ENCODE measurements around the gene MLH1. TPM values are rescaled to one million over a fixed set of nuclear protein-coding genes. Genes with fewer than 3 reads are reported as not detected.
A peak's percentile ranks its signal among the peaks of the same experiment; 100 is the strongest.

The MLH1 gene
- total and polyA plus RNA-seq, 2 donors, result 21.9 to 59.2 TPM

GRCh38 chr3:36965440-36965839 is 27.9 kb upstream of the MLH1 start:
- no peak for DNase-seq (ENCODE audit: low read depth in 6 of 9, low spot score in 9 of 9)
- H3K9me3 ChIP-seq (ENCODE audit: control insufficient read depth in 2 of 2, insufficient read depth in 1 of 2, low read length in 1 of 2), result no peaks in the 10 kb centered on the region
- WGBS, result 95% methylated on average over 3 of the region's 3 CpGs
- no peak overlapping the region for H3K4me3 ChIP-seq (ENCODE audit: low read length in 2 of 2)
- no peaks in the 10 kb centered on the region for H3K27me3 ChIP-seq (ENCODE audit: control insufficient read depth in 2 of 2, insufficient read depth in 1 of 2, low read length in 1 of 2)
- peaks cover 0 to 3% of the 10 kb centered on the region in 2 donors for H3K36me3 ChIP-seq (ENCODE audit: control insufficient read depth in 2 of 2, insufficient read depth in 2 of 2, low read length in 1 of 2)
- H3K27ac ChIP-seq (ENCODE audit: low read depth in 1 of 2, low read length in 1 of 2), result no peak overlapping the region
- peaks cover 7 to 12% of the 10 kb centered on the region in 2 donors for H3K4me1 ChIP-seq (ENCODE audit: control insufficient read depth in 2 of 2, insufficient read depth in 2 of 2, low read length in 2 of 2)

- Histone ChIP-seq H3K4me3 (ENCODE audit: low read length in 2 of 2) (no peak overlapping the region), H3K27ac (ENCODE audit: low read depth in 1 of 2, low read length in 1 of 2) (peak overlapping the region in 1 of 2 donors; percentile 34), H3K4me1 (ENCODE audit: control insufficient read depth in 2 of 2, insufficient read depth in 2 of 2, low read length in 2 of 2) (peaks cover 7 to 14% of the 10 kb centered on the region in 2 donors), H3K27me3 (ENCODE audit: control insufficient read depth in 2 of 2, insufficient read depth in 1 of 2, low read length in 1 of 2) (no peaks in the 10 kb centered on the region), H3K36me3 (ENCODE audit: control insufficient read depth in 2 of 2, insufficient read depth in 2 of 2, low read length in 1 of 2) (peaks cover 0 to 3% of the 10 kb centered on the region in 2 donors), H3K9me3 (ENCODE audit: control insufficient read depth in 2 of 2, insufficient read depth in 1 of 2, low read length in 1 of 2) (no peaks in the 10 kb centered on the region)
- no peak for DNase-seq (ENCODE audit: low read depth in 6 of 9, low spot score in 9 of 9)
- WGBS, result 95% methylated on average over 4 of the region's 4 CpGs
Measured at GRCh38 chr3:36969085-36969484, 24.2 kb upstream of the MLH1 start.

- peaks cover 7 to 14% of the 10 kb centered on the region in 2 donors for H3K4me1 ChIP-seq (ENCODE audit: control insufficient read depth in 2 of 2, insufficient read depth in 2 of 2, low read length in 2 of 2)
- WGBS, result 13% methylated on average over 4 of the region's 4 CpGs
- peaks cover 0 to 3% of the 10 kb centered on the region in 2 donors for H3K36me3 ChIP-seq (ENCODE audit: control insufficient read depth in 2 of 2, insufficient read depth in 2 of 2, low read length in 1 of 2)
- no peaks in the 10 kb centered on the region for H3K27me3 ChIP-seq (ENCODE audit: control insufficient read depth in 2 of 2, insufficient read depth in 1 of 2, low read length in 1 of 2)
- H3K9me3 ChIP-seq (ENCODE audit: control insufficient read depth in 2 of 2, insufficient read depth in 1 of 2, low read length in 1 of 2), result no peaks in the 10 kb centered on the region
- DNase-seq (ENCODE audit: low read depth in 6 of 9, low spot score in 9 of 9), result peak in 6 of 9 donors; percentile 39 to 77 (median 48)
- H3K4me3 ChIP-seq (ENCODE audit: low read length in 2 of 2), result no peak overlapping the region
- peak overlapping the region; percentile 60 to 73 for H3K27ac ChIP-seq (ENCODE audit: low read depth in 1 of 2, low read length in 1 of 2)
Measured at GRCh38 chr3:36969540-36970432, 23.5 kb upstream of the MLH1 start.

DNA sequence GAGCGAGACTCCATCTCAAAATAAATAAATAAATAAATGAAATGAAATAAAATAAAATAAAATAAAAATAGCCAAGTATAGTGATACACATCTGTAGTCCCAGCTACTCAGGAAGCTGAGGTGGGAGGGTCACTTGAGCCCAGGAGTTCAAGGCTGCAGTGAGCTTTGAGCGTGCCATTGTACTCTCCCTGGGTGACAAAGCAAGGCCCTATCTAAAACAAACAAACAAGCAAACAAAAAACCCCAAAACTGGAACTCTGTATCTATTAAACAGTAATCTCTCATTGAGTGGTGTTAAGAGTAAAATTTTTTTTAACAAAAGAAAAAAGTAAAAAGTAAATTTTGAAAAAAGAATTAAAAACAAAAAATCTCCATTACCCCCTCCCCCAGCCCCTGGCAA is 21.2 kb upstream of the MLH1 start:
- 98% methylated on average over 2 of the region's 2 CpGs for WGBS
- Histone ChIP-seq H3K27ac (ENCODE audit: low read depth in 1 of 2, low read length in 1 of 2) (no peak overlapping the region), H3K9me3 (ENCODE audit: control insufficient read depth in 2 of 2, insufficient read depth in 1 of 2, low read length in 1 of 2) (no peaks in the 10 kb centered on the region), H3K4me1 (ENCODE audit: control insufficient read depth in 2 of 2, insufficient read depth in 2 of 2, low read length in 2 of 2) (peaks cover 7 to 14% of the 10 kb centered on the region in 2 donors), H3K27me3 (ENCODE audit: control insufficient read depth in 2 of 2, insufficient read depth in 1 of 2, low read length in 1 of 2) (no peaks in the 10 kb centered on the region), H3K36me3 (ENCODE audit: control insufficient read depth in 2 of 2, insufficient read depth in 2 of 2, low read length in 1 of 2) (peaks cover 0 to 8% of the 10 kb centered on the region in 2 donors), H3K4me3 (ENCODE audit: low read length in 2 of 2) (no peak overlapping the region)
- DNase-seq (ENCODE audit: low read depth in 6 of 9, low spot score in 9 of 9), result no peak

GRCh38 chr3:36973139-36973538 is 20.2 kb upstream of the MLH1 start:
- 100% methylated on average over 1 of the region's 1 CpG for WGBS
- no peak for DNase-seq (ENCODE audit: low read depth in 6 of 9, low spot score in 9 of 9)
- Histone ChIP-seq H3K4me3 (ENCODE audit: low read length in 2 of 2) (no peak overlapping the region), H3K36me3 (ENCODE audit: control insufficient read depth in 2 of 2, insufficient read depth in 2 of 2, low read length in 1 of 2) (peaks cover 0 to 8% of the 10 kb centered on the region in 2 donors), H3K4me1 (ENCODE audit: control insufficient read depth in 2 of 2, insufficient read depth in 2 of 2, low read length in 2 of 2) (peaks cover 7 to 14% of the 10 kb centered on the region in 2 donors), H3K27me3 (ENCODE audit: control insufficient read depth in 2 of 2, insufficient read depth in 1 of 2, low read length in 1 of 2) (no peaks in the 10 kb centered on the region), H3K27ac (ENCODE audit: low read depth in 1 of 2, low read length in 1 of 2) (no peak overlapping the region), H3K9me3 (ENCODE audit: control insufficient read depth in 2 of 2, insufficient read depth in 1 of 2, low read length in 1 of 2) (peaks cover 0 to 2% of the 10 kb centered on the region in 2 donors)

- WGBS, result 98% methylated on average over 4 of the region's 4 CpGs
- no peak for DNase-seq (ENCODE audit: low read depth in 6 of 9, low spot score in 9 of 9)
- Histone ChIP-seq H3K36me3 (ENCODE audit: control insufficient read depth in 2 of 2, insufficient read depth in 2 of 2, low read length in 1 of 2) (peaks cover 36 to 51% of the 10 kb centered on the region in 2 donors), H3K27me3 (ENCODE audit: control insufficient read depth in 2 of 2, insufficient read depth in 1 of 2, low read length in 1 of 2) (no peaks in the 10 kb centered on the region), H3K27ac (ENCODE audit: low read depth in 1 of 2, low read length in 1 of 2) (no peak overlapping the region), H3K4me3 (ENCODE audit: low read length in 2 of 2) (no peak overlapping the region), H3K4me1 (ENCODE audit: control insufficient read depth in 2 of 2, insufficient read depth in 2 of 2, low read length in 2 of 2) (no peaks in the 10 kb centered on the region), H3K9me3 (ENCODE audit: control insufficient read depth in 2 of 2, insufficient read depth in 1 of 2, low read length in 1 of 2) (peaks cover 0 to 15% of the 10 kb centered on the region in 2 donors)
Measured at GRCh38 chr3:36981006-36981405, 12.3 kb upstream of the MLH1 start.

DNA sequence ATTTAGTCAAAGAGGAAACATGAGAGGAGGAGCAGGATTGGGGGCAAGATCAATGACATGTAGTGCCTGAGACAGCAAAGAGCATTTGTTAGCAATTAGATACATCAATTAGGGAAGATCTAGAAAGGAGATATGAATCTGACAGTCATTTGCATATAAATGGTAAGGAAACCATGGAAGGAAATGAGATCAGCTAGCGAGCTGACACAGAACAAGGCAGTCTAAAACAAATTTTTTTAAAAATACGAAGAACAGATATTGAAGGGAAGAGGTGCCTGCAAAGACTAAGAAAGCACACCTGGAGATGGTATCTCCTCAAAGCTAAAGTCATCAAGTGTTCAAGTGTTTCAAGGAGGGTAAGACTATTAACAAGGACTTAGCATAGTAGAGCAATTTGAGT is 5.0 kb upstream of the MLH1 start:
- WGBS, result 8% methylated on average over 2 of the region's 2 CpGs
- no peaks in the 10 kb centered on the region for H3K9me3 ChIP-seq (ENCODE audit: control insufficient read depth in 2 of 2, insufficient read depth in 1 of 2, low read length in 1 of 2)
- peak in 4 of 9 donors; percentile 35 to 72 (median 48) for DNase-seq (ENCODE audit: low read depth in 6 of 9, low spot score in 9 of 9)
- H3K27me3 ChIP-seq (ENCODE audit: control insufficient read depth in 2 of 2, insufficient read depth in 1 of 2, low read length in 1 of 2), result no peaks in the 10 kb centered on the region
- H3K4me3 ChIP-seq (ENCODE audit: low read length in 2 of 2), result peak overlapping the region in 1 of 2 donors; percentile 15
- H3K4me1 ChIP-seq (ENCODE audit: control insufficient read depth in 2 of 2, insufficient read depth in 2 of 2, low read length in 2 of 2), result peaks cover 12 to 18% of the 10 kb centered on the region in 2 donors
- peaks cover 32 to 46% of the 10 kb centered on the region in 2 donors for H3K36me3 ChIP-seq (ENCODE audit: control insufficient read depth in 2 of 2, insufficient read depth in 2 of 2, low read length in 1 of 2)
- peak overlapping the region in 1 of 2 donors; percentile 79 for H3K27ac ChIP-seq (ENCODE audit: low read depth in 1 of 2, low read length in 1 of 2)

GRCh38 chr3:36989005-36989404 is 4.3 kb upstream of the MLH1 start:
- DNase-seq (ENCODE audit: low read depth in 6 of 9, low spot score in 9 of 9), result no peak
- H3K9me3 ChIP-seq (ENCODE audit: control insufficient read depth in 2 of 2, insufficient read depth in 1 of 2, low read length in 1 of 2), result no peaks in the 10 kb centered on the region
- H3K4me1 ChIP-seq (ENCODE audit: control insufficient read depth in 2 of 2, insufficient read depth in 2 of 2, low read length in 2 of 2), result peaks cover 12 to 18% of the 10 kb centered on the region in 2 donors
- H3K27me3 ChIP-seq (ENCODE audit: control insufficient read depth in 2 of 2, insufficient read depth in 1 of 2, low read length in 1 of 2), result no peaks in the 10 kb centered on the region
- peak overlapping the region in 1 of 2 donors; percentile 79 for H3K27ac ChIP-seq (ENCODE audit: low read depth in 1 of 2, low read length in 1 of 2)
- peaks cover 27 to 40% of the 10 kb centered on the region in 2 donors for H3K36me3 ChIP-seq (ENCODE audit: control insufficient read depth in 2 of 2, insufficient read depth in 2 of 2, low read length in 1 of 2)
- peak overlapping the region; percentile 3 to 8 for H3K4me3 ChIP-seq (ENCODE audit: low read length in 2 of 2)
- 40% methylated on average over 3 of the region's 3 CpGs for WGBS

GRCh38 chr3:36989568-36989967 is 3.8 kb upstream of the MLH1 start:
- Histone ChIP-seq H3K4me1 (ENCODE audit: control insufficient read depth in 2 of 2, insufficient read depth in 2 of 2, low read length in 2 of 2) (peaks cover 12 to 18% of the 10 kb centered on the region in 2 donors), H3K9me3 (ENCODE audit: control insufficient read depth in 2 of 2, insufficient read depth in 1 of 2, low read length in 1 of 2) (no peaks in the 10 kb centered on the region), H3K27me3 (ENCODE audit: control insufficient read depth in 2 of 2, insufficient read depth in 1 of 2, low read length in 1 of 2) (no peaks in the 10 kb centered on the region), H3K36me3 (ENCODE audit: control insufficient read depth in 2 of 2, insufficient read depth in 2 of 2, low read length in 1 of 2) (peaks cover 22 to 35% of the 10 kb centered on the region in 2 donors), H3K4me3 (ENCODE audit: low read length in 2 of 2) (peak overlapping the region; percentile 3 to 8), H3K27ac (ENCODE audit: low read depth in 1 of 2, low read length in 1 of 2) (peak overlapping the region in 1 of 2 donors; percentile 12)
- DNase-seq (ENCODE audit: low read depth in 6 of 9, low spot score in 9 of 9), result peak in 1 of 9 donors; percentile 13
